C1 segment of cervical spinal cord (tissue), 14 donors: ENCODE measurements around the gene TGFB1I1.
"Not testable (repeated sequence)": the region's sequence is repeated elsewhere in the genome, so short reads cannot be mapped to it uniquely, and the experiment has no call there.

ENCODE experiments used
- DNase-seq, 14 donors: peaks; one replicate each; lab custom pipeline; 2025; lab: John Stamatoyannopoulos, UW

The TGFB1I1 gene

DNA sequence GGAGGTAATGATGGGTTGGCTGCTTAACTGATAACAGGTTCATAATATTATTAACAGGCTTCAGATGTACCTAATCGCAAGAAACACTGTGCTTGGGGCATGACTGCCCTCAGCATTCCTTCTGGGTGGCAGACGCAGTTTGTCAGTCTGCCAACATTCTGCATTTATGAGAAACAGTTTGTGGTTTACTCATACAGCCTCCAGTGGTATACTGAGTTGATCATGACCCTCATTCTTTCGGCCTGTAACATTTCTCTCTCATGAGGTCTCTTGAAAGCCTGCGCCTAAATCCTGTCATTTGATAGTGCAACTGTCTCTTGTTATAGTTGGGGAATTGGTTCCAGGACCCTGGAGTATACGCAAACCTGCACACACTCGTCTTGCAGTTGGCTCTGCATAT, 41.2 kb downstream of the TGFB1I1 start:
- DNase-seq, result no peak

DNA sequence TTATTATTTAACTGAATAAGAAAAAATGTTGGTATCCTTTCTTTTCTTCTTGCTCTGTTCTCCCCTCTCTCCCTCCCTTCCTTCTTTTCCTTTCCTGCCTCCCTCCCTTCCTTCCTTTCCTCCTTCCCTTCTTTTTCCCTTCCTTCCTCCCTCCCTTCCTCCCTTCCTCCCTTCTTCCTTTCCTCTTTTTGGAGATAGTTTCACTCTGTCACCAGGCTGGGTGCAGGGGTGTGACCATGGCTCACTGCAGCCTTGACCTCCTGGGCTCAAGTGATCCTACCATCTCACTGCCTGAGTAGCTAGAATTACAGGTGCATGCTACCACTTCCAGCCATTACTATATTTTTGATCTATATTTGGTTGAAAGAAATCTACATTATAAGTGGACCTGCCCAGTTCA, 41.9 kb downstream of the TGFB1I1 start:
- no peak for DNase-seq

DNA sequence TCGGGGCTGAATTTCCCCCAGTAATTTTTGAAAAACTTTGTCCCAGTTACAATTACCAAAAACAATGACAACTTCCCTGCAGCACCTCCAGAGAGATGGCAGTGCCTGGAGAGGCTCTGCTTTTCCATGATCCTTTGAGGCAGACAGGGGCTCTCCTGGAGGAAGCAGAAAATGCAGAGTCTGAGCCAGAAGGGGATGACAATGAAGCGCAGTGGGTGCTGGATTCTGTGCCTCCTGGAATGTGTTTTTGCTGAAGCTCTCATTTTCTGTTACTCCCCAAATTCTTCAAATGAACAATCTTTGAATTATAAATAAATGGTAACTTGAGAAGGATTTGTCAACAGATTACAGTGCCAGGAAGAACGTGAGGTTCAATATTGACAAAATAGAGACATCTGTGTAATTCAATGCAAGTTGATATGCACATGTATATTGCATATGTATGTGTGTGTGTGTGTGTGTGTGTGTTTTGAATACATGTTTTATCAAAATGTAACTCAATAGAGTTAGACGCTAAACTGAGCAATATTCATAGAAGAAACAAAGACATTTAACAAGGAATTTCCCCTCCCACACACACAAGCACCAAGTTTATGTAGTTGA, 45.9 kb downstream of the TGFB1I1 start:
- no peak for DNase-seq

DNA sequence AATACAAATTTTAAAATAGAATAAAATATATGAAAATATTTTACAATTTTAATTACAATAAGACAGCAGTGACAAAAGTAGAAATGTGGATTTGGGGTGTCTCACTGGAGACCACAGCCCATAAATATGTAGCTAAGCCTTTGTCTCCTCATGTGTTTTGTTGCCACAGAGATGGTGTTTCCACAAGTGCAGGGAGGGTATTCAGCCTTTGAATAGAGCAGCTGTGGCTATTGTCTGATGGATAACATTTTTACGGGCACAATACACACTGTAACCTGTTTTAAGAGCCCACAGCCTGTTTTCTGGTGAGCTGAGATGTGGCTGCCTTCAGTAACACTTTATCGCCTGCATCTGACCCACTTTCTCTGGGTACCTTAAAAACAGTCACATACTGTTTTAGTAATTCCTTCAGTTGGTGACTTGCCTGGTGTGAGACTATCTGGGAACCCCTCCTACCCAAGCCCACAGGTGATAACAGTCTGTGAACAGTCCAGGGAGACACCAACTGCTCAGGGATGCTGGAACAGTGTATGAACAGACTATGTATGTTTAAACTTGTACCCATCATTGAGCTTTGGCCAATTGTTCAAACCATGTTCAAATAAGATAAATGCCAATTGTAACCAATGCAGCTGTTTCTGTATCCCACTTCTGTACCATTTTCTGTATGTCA, 47.9 kb downstream of the TGFB1I1 start:
- DNase-seq, result no peak

DNA sequence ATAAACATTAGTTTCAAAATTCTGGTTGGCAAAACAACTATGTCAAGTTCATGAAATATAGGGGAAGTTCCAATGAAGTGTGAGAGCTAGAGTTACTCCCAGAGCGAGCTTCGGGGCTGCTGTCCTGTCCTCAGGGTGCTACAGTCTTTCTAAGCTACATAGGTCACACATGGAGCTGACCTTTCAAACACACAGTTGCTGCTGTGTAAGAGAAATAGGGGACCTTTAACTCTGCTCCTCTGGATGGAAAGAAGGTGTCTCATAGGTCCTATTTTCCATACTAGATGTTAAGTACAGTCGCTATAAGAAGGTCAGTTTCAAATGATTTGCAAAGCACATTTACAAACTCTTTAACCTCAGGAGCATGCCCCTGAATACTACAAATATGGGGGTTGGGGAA, 49.4 kb downstream of the TGFB1I1 start:
- DNase-seq, result no peak

DNA sequence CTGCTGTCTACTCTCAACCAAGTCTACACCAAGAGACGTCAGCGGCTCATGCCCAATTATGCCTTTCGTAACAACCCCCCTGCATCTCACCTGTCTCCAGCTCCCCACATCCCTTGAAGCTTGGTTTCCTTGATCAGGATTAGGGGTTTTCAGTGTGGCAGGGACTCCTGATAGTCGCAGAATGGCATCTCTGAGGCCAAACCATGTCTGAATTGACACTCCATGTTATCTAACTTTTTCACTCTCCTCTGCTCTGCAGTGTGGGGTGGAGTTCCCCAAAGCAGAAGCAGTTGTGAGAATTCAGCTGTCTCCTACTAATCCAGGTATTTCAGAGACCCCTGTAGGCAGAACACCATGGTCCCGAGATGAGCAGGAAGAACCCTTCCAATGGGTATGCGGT, 50.1 kb downstream of the TGFB1I1 start:
- no peak for DNase-seq

DNA sequence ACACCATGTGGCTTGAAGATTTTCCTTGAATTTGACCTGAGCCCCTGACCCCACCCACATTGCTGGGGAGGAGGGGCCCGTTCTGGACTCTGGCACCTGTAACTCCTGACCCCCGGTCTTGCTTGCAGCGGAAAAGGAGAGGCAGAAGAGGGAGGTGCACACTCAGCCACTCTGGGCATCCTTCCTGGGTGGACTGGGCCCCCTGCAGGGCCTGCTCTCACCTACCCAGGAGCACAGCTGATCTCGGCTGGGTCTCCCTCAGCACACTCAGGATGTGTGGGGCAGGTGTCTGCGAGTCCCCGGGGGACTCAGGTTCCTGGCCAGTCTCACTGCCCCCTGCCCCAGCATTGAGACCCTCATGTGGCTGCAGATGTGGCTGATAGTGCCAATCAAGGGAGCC, 51.8 kb downstream of the TGFB1I1 start:
- DNase-seq, result not testable (repeated sequence)

DNA sequence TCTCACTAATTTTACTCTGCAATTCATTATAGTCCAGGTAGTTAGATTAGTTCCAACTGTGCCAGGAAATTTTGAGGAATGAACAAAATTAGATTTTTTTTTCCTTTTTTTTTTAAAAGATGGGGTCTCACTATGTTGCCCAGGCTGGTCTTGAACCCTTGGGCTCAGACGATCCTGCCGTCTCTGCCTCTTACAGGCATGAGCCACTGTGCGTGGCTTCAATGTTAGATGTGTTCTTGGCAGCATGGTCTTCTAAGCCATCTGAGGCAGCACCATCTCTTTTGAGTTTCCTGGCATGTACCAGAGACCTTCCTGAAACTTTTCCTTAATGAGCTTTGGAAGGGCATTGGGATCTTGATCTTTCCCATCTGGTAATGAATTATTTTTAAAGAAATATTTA, 53.2 kb downstream of the TGFB1I1 start:
- DNase-seq, result no peak
